Ecto neural progenitor cell (in vitro differentiated cells): ENCODE data around the gene RNF150.

Experiments used
- DNase-seq: peaks from one replicate; pipeline ENCODE4 v3.0.0-alpha.2; 2018; ENCODE audit warnings: low spot score

Gene RNF150

DNA sequence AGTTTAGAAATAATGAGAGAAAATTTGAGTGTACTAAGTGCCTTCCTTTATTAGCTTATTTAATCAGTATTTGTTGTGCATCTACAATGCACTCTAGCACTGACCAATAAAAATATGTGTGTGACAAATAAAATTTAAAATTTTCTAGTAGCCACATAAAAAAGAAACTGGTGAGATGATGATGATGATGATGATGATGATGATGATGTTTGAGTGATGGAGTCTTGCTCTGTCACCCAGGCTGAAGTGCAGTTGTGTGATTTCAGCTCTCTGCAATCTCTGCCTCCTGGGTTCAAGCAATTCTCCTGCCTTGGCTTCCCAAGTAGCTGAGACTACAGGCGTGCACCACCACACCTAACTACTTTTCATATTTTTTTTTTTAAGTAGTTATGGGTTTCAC is 110.2 kb downstream of the RNF150 start:
- no peak for DNase-seq

DNA sequence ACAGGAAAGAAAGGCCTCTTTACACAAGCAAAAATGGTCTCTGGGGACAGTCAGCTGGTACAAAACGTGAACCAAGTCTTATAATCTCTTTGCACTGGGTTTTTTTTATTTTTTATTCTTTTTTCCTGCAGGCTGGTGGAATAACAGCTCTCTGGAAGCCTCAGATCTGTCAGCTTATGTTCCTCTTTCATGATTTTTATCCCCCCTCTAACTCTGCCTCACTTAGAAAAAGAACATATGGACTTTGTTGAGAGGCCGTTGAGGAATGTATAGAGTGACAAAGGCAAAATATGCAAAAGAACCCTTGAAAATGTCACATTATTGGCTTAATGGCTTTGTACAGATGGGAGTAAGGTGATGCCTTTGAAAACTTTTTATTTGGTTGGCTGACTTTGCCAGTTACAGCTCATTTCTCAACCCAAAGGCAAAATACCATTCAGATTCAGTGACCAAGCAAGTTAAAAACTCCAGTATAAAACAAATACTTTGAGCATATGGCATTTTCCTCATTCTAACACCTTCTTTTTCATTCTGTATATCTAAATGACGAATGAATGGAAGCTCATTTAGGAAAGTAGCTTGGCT is 111.1 kb downstream of the RNF150 start:
- no peak for DNase-seq

DNA sequence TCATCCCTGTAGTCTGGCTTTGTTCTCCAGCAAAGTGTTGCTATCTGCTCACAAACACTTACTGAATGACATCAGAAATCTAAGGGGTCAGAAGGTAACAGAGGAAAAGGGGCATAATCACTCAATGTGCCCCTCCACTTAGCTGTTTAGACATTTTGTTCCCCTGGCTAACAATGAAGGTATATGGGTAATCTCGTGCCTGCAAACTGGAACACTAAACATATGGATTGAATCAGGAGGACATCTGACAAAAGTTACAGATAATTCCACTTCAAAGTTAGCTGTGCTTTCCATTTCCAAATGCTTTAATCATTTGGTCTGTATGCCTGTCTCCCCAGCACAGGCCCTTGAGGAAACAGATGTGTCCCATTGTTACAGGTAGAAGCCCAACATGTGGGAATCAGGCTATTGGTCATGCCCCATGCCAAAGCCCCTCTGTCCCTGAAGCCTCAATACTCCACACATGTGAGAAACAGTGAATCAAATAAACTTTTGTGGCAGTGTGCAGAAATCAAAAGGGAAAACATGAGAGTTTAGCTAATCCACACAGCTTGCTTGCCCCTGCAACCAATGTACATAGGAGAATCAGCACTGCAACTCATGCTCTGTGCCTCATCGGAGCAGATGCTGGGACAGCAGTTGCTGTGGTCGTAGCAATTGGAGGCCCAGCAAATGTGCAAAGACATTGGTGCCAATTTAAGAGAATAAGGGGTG is 111.7 kb downstream of the RNF150 start:
- DNase-seq, result no peak

DNA sequence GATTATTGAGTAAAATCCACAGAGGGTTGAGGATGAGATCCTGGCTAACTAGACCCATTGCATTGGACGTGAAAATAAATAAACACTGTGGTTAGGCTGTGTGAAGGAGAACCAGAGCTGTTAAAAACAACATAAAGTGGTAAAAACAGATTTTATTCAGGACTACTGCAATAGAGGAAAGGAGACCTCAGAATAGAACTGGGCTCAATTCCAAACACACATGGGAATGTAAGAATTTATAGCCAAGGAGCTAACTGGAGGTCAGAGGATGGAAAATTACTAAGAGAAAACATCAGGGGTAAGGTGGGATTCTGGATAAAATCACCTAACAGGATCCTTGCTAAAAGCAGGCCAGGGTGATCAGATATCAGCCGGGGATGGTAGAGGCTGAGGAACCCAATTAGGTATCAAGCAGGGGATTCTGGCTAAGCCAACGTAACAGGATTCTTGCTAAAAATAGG is 112.4 kb downstream of the RNF150 start:
- DNase-seq, result no peak

DNA sequence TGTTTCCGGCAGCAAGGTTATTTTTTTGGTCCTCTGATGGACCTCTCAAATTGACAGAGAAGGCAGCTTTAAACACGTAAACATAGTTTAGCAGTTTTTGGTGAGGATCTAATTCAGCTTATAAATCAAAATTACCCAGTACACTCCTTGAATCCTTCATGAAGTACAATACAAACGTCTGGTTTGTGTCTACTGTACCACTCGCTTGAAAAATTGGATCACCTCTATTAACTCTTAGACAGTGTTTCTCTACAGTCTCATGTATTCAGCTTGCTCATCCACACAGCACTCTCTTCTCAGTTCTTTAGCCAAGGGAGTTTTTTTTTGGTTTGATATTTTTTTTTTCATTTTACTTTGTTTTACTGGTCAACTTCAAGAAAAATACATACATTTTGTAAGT is 113.5 kb downstream of the RNF150 start:
- DNase-seq, result no peak

DNA sequence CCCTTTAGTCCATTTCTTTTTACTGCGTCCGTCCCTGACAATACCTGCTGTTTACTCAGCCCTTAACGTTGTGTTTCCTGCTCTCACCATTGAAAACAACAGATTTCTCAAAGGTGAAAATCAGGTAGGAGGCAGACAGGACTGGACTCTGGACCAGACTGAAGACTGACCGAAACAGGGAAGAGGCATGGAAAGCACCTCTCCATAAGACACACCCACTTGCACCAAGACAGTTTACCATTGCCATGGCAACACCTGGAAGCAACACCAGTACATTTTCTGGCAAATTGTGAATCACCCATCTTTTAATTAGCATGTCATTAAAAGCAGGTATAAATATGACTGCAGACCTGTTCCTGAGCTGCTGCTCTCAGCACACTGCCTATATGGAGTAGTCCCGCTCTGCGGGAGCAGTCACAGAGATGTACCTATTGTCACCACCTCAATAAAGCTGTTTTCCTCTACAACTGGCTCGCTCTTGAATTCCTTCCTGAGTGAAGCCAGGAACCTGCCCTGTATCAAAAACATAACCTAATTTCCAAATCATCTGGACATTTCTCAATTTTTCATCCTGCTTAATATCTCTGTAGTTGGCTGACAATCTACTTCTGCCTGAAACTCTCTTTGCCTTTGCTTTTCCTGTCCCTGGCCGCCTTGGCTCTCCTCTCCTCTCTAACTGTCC is 117.0 kb downstream of the RNF150 start:
- DNase-seq, result no peak

DNA sequence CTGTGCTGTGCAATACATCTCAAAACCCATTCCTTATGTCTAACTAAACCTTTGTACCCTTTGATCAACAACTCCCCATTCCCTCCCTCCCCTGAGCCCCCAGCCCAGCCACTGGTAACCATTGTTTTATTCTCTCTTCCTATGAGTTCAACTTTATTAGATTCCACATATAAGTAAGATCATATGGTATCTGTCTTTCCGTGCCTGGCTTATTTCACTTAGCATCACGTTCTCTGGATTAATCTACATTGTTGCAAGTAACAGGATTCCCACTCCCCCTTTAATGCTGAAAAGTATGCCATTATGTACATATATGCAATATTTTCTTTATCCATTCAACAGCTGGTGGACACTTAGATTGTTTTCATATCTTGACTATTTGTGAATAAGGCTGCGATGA is 119.4 kb downstream of the RNF150 start:
- DNase-seq, result no peak

DNA sequence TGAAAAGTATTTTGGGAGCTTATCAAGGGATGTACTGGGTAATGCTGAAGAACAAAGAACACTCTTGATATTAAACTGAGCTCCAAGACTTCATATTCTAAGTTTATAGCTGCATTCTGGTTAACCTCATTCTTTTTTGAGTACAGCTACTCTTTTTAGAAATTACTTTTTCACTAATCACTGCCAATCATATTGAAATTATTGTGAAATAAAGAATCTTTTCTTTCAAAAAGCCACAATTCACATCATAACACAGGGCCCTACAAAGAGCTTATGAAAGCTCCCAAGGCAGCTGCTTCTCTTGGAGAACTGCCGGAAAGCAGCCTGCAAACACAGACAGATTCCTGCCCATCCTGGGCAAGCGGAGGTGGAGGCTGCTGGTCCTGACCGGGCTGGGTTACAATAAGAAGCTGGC is 121.4 kb downstream of the RNF150 start:
- no peak for DNase-seq

DNA sequence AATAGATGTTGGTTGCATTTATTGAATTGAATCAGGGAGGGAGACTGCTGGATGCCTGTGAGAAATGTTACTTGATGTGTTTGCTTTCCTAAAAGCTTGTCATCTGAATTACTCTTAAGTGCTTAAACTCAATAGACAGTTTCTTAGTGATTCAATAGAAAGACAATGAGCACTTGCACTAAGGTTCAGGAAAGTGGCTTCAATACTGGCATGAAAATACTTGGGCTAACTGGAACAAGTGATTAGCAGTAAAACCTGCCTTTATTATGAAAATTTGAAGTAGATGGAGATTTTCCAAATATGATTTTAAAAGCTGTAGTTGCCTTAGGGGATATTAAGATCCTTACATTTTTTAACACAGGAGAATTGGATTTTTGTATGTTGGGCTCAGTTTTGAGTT is 123.3 kb downstream of the RNF150 start:
- no peak for DNase-seq

DNA sequence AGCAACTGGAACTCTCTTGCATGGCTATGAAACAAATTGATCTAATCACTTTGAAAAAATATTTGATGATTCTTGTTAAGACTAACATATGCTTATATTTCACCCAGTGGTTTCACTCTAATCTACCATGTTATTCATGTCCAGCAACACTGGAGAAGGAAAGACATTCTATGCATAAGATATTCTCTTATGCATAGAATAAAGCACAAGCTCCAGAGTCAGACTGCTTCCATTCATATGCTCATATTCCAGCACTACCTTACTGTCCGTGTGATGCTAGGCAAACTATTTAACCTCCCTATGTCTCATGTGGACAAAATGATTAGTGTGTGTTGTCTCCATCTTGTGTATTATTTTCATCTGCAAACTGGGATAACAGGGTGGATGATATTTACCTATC is 124.1 kb downstream of the RNF150 start:
- DNase-seq, result no peak

DNA sequence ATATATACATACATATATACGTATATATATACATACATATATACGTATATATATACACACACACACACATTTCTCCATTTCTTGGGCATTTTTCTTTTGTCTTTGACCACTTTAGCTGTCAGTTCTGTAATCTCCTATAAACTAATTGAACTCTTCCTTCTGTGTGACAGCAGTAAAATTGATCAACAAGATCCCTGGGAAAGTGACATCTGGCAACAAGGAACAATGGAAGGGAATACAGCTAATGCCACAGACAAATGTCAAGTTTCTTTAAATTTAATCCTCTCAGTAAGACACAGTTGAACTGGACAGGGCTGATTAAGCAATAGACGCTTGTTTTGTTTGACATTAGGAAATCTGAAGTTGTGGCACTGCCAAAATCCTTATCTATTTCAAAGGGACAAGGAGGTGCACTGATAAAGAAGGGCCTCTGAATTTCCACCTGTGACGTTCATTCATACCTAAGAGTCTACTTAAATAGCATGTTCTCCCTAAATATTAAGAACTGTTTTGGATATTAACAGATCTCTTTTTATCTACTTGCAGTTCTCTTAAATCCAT is 126.9 kb downstream of the RNF150 start:
- DNase-seq, result no peak

DNA sequence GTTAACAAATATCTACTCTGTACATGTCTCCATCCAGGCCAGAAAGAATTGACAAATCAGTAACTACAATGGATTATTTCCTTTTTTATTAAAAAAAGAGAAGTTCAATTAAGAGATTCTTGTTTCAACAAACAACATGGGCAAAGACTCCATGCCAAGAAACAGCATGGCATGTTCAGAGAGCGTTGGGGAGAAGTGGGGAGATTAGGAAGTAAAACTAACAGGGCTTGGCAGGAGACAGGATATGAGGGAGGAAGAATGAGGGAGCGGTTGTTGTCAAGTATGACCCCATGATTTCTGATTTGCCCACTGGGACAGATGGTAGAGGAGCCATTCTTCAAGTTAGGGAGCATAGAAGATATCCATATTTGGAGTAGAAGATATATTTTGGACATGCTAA is 128.4 kb downstream of the RNF150 start:
- DNase-seq, result no peak

DNA sequence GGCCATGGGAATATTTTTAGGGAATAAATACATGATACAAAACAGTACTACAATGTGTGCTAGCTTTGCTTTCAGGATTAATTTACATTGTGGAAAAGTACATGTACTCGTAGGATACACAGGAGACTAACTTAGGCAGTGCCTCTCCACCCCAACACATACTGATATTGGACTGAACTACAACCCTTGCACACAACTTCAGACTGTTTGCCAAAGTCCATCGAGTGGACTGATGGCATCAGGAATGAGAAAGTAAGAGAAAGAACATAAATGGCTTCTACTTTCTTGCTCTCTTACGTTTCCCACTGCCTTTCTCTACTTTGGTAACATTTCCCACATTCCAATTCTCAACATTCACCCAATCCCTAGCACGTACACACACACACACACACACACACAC is 130.1 kb downstream of the RNF150 start:
- DNase-seq, result no peak

DNA sequence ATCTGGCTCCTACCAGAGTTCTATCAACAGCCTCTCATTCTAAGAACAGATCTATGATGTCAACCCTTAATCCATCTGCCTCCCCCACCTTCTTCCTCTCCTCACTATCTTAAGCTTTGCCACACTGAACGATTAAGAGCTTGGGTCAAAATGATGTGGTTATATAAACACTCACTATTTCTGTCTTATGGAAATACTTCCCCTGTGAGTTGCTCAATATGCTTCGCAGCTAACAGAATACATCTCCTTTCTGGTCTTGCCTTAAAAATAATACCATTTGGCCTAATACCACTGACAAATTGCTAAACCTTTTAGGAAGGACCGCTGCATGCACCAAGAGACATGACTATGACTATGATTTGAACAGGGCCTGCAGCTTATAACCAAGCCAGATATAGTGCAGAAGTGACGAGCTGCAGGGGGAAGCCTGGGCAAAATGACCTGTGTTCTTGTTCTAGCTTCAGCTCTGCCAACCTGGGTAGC is 130.9 kb downstream of the RNF150 start:
- no peak for DNase-seq

DNA sequence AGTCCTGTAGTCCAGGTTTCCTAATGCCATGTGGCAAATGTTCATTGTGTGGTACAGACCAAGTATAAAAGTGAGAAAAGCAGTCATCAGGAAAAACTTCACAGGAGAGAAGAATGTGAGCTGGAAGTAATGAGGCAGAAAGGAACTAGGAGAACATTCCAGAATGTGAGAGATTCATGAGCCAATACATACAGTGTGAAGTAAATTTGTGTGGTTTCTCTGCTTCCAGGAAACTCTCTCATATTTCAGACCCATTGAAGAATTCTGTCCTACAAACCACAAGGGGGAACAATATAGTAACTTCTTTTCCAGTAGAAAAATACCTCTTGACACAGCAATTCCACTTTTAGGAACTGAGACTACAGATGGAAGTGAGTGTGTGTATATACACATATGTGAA is 136.5 kb downstream of the RNF150 start:
- DNase-seq, result no peak

DNA sequence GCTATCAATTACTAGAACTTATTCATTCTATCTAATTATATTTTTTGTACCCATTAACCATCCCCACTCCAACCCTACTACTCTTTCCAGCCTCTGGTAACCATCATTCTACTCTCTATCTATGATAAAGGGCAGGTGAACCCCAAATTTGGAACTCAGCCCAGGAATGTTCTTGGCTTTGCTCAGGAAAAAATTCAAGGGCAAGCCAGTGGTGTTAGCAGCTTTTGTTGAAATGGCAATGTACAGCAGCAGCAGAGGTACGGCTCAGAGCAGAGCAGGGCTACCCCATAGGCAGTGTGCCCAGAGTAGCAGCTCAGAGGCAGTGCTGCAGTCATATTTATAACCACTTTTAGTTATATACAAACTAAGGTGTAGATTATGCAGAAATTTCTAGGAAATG is 138.2 kb downstream of the RNF150 start:
- DNase-seq, result no peak

DNA sequence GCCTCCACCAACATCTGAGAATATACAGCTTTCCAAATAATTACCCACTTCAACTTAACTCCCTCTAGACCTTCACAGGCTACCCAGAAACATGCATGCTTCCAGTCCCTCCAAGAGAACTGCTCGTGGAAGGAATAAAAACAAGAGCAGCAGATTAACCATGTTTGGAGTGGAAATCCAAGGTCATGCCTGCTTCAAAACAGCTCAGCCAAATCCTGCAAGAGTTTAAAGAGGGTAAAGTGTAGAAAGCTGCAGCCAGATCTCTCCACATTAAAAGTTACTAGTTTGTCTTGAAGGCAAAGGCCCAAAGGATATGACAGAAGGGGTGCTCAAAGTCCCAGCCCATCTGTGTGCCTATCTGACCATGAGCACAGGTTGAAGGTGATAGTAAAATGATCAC is 139.3 kb downstream of the RNF150 start:
- no peak for DNase-seq

DNA sequence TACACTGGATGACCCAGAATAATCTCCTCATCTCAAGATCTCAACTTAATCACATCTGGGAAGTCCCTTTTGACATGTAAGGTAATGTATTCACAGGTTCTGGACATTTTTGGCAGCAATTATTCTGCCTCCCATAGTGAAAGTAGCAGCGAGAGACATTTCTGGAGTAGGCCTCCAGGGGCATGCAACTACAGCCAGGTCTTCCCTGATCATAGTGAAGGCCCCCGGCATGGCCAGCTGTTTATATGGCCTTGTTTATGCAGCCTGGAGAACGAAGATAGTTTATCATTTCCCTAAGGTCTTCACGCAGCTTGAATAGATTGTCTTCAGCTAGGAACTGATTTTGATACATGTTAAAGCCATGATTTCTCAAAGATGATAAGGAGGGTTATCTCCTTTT is 139.9 kb downstream of the RNF150 start:
- DNase-seq, result no peak

DNA sequence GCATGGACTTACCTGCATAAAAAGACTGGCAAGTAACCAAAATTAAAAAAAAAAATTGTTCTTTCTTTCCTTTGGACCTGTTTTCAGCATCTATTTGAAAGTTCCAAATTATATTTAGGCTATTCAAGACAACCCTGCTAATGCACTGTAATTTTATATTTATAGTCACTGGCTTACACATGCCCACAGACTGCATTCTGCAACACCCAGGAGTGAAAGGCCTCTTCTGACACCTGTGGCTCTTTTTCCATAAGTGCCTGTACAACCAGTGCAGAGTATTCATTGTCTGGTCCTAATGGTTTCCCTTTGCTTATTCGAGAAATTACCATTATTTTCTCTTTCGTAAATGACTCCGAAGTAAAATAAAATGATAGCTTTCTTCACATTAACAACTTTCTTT is 143.3 kb downstream of the RNF150 start:
- no peak for DNase-seq

DNA sequence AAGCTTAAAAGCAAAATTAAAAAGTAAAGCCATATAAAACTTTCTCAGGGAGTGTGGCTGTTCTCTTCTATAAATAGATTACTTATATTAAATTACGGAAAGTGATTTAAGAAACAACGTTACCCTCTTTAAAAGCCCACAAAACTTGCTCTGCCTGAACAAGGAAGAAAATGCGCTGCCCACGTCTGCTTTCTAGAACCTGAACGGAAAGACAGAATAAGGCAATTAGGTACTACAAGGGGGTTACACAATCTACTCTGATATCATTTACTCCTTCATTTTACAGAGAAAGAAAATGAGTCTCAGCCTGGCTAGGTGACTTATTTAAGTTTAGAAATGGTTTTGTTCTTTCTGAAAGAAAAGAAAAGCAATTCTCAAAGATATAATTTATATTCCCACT is 147.2 kb downstream of the RNF150 start:
- DNase-seq, result no peak

DNA sequence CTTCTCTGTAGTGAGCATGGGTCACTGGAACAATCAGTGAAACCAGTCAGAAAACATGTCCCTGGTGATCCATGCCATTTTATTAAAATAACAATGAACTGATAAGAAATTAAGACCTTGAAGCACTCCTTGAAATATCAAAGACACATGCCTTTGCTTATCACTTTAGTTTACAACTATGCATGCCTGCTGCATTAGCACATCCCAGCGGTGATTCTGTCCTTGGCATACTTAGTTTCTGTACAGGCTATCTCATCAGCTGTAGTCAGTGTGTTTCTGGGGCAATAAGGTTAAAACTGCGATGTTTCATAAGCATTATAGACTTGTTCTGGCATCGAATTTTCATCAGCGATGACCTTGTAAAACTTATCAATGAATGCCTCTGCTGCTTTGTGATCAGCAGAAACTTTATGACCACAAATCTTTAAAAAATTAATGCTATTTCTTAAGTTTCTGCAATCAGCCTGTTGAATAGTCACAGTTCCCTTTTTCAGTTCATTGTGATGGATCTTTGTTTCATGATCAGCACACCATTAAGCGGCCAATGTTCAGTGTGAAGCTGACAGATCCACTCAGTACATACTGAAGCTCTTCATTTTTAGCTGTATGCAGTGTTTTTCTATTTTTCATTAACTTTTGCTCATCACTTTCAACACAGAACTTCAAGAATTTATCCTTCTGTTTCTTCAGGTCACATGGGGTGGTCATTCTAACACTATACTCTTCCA is 150.5 kb downstream of the RNF150 start:
- no peak for DNase-seq

DNA sequence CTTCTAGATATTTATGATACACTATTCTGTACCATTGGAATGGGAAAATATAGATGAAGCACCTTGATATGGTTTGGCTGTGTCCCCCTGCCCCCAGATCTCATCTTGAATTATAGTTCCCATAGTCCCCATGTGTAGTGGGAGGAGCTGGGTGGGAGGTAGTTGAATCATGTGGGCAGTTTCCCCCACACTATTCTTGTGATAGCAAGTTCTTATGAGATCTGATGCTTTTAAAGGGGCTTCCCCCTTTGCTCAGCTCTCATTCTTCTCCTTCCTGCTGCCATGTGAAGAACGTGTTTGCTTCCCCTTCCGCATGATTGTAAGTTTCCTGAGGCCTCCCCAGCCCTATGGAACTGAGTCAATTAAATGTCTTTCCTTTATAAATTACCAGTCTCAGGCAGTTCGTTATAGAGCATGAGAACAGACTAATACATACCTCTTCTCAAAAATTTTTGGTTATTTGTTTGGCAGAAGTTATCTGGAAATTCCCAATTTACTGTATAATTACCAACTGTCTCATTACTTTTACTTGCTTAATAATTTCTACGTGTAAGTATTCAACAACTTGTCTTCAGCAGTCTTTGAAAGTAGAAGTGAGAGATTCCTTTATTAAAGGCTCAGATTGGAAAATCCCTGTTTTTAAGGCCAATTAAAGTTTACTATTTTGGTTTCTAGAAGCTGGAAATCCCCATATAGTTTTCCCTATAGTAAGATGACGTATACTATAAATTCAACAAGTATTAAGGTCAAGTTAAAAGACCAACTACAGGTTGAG is 152.7 kb downstream of the RNF150 start:
- no peak for DNase-seq
